Kidney capillary endothelial cell (primary cell): Measurements from ENCODE around the gene ALK.
"Not testable (repeated sequence)": the region's sequence is repeated elsewhere in the genome, so short reads cannot be mapped to it uniquely, and the experiment has no call there.

Experiments used
- DNase-seq: peaks from one replicate; pipeline ENCODE4 v3.0.0-alpha.2; 2018; ENCODE audit warnings: low spot score

ALK gene

GRCh38 chr2:29245035-29245741 lies 676.2 kb downstream of the ALK start:
- DNase-seq, result not testable (repeated sequence)

- no peak for DNase-seq
Measured at GRCh38 chr2:29242621-29243375, 678.6 kb downstream of the ALK start.

DNA sequence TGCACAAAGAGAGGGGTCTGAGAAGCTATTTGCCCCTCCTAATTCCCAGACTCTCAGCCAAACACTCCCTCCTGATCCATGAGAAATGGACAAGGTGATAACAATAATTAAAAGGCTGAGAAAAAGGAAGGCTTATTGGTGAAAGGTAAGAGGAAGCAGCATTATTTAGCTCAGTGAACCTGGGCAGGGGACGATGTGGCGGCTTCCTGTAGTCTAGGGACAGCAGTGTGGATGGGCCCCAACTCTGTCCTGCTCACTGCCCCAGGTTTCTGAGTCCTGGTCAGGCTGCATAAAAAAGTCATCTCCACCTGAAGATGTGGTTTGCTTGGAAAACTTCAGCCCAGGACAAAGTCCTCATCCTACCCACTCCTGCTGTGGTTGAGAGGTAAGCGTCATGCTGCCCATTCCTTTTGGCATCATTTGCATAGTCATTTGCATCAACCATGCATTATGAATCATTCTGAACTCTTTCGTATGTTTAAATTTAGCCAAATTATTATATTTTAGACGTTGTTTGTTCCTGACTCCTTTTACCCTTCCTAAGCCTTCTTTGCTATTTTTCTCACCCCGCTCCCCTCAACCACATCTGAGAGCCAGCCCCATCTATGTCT lies 679.3 kb downstream of the ALK start:
- DNase-seq, result no peak

DNA sequence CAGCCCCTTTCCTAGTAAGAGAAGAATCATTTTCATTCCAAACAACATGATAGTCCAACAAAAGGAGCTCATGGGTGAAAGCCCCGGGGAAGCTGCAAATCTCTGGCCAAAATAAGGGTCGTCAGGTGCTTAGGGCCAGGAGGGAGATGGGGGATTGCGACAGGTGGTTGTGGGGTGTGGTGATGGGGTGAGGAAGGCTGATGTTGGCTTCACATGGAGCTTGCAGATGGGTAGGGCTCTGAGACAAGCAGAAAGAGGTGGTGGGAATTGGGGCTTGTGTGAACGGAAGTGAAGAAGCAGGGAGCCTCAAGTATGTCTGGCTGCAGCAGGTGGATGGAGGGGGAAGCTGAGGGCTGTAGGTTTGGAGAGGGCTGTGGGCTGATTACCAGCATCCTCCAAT lies 680.0 kb downstream of the ALK start:
- no peak for DNase-seq

DNA sequence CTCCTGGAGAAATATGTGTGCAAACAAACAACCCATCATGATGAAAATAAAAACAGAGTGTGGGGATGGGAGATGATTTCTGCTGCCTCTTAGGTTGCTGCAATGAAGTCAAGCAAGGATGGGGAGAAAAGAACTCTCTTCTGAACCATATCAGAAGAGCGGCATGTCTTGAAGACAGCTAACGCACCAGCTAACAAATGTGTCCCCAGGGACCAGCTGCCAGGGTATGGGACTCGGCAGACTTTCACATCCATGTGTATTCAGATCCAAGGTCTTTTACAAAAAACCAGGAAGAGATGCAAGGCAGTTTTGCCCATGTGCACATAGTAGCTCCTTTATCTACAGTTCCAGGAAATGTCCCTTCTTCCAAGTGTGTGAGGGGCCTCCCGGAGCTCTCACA lies 680.8 kb downstream of the ALK start:
- no peak for DNase-seq

DNA sequence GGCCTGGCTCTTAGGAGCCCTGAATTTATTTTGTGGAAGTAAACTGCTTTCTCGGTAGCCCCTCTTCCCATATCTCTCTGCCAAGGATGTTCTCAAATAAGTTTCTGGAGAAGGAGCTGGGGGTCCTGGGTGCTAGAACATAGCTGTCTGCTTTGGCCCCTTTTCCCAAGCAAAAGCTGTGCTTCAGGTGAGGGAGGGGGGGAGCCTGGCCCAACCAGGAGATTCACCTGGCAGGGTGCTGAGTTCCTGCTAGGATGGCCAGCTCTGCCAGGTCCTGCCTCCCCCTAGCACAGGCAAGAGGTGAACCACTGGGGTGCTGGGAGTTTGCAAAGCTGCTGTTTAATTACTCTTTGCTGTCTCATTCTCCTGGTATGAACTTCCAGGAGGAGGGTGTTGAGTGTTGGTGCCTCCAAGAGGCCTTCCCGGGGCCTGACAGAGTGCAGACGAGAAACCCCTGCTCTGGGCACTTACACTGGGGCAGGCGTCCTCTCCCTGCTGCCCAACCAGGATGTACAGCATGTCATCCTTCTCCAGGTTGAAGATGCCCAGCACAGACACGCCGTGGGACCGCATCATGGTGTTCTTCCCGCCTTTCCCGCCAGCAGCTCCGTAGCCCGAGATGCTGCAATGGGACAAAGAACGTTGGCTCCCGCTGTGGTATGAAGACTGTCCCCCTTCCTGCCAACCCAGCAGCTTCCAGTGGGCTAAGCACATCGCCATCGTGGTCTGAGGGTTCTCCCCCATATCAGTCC lies 682.0 kb downstream of the ALK start:
- DNase-seq, result no peak

DNA sequence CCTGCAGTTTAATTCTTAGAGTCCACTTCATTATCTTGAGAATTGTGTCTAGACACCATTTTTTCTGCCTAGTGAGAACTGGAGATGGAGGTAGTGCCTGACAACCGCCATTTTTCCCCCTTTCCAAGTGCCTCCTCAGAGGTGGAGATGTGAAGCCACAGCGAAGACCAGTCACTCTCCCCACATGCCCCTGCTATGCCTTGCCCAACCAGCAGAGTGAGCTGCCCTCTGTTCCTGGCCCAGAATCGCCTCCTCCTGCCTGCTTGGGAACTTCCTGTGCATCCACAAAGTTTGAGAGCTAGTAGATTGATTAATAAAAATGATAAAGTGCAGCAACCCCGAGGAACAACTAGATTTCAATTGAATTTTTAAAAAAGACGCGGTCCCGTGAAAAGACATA lies 682.9 kb downstream of the ALK start:
- peak; percentile 22 for DNase-seq

- no peak for DNase-seq
Measured at GRCh38 chr2:29236074-29236473, 685.3 kb downstream of the ALK start.

- no peak for DNase-seq
Measured at GRCh38 chr2:29235411-29235810, 686.0 kb downstream of the ALK start.

DNA sequence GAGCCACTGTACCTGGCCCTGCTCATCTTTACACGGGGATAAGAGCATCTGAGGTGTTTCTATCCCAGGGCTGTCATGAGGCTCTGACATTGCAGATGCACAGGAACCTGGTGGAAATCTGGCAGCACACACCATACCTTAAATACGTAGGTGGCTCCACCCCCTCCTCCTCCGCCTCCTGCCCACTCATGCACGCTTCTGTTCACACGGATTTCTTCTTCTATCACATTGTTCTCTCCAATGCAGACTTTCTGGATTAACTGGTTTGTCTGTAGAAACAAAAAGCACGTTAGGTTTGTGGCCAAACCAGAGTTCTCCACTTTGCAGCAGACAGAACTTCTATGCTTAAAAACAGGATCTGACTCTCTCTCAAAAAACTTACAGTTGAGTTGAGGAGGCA lies 688.0 kb downstream of the ALK start:
- DNase-seq, result no peak

DNA sequence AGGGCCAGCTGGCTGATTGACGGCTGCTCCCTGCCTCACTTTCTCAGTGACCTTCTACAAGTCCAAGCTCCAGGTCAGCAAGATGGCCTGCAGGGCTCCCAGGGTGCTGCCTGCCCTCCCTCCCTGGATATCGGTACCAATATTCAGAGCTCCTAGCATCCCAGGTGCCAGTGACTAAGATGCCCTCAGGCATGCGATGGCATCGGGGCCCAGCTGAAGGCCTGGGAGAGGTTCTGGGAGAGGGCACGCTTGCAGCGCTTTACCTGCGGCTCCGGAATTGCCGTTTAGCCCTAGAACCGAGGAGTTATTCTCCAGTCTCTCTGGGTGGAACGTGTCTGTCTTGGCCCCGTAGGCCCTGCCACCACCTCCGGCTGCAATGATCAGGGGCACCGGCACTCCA lies 689.3 kb downstream of the ALK start:
- no peak for DNase-seq

GRCh38 chr2:29229640-29230039 lies 691.7 kb downstream of the ALK start:
- no peak for DNase-seq

DNA sequence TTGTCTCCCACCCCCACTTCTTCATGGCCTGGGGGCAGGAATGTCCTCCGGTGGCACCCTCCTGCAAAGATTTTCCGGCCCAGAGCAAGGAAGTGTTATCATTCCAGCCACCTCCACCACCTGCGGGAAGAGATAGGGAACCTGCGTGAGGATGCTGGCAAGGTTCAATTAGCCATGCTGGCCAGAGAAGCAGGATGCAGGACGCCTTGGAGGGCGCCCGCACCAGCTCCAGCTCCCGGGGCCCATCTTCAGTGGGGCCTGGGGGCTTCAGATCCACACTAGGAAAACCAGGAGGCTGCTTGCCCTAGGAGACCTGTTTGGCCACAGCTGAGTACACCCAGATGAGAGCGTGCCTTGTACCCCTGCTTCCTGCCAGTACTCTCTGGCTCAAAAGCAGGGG lies 692.4 kb downstream of the ALK start:
- no peak for DNase-seq

GRCh38 chr2:29227935-29228675 lies 693.3 kb downstream of the ALK start:
- no peak for DNase-seq

DNA sequence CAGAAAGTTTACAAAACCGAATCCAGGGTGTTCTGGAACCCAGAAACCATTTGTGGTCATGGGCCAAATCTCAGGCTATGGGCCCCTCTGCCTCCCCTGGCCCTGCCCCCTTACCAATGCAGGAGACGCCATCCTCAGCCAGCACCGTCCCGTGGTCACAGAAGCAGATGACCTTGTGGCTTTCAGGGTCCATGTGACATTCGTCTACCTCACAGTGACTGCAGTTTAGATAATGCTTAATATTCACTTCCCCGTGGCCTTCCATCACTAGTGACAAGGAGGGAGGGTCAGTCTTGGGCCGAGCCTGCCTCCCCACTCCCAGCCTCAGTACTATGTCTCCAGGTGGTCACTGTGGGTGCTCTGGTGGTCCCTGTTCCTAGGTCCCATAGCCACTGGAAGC lies 694.6 kb downstream of the ALK start:
- no peak for DNase-seq

DNA sequence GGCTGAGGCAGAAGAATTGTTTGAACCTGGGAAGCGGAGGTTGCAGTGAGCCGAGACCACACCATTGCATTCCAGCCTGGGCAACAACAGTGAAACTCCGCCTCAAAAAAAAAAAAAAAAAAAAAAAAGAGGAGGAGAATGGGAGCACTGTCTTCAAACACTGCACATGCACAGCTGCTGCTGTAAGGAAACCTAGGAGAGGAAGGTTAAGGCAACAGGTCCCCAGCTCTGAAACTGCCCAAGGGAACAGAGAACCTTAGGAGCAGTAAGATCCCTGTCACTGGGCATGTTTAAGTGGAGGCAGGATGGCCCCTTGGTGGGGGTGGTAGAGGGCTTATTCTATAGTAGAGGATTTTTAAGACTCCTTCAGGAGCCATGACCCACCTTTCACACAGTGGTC lies 695.0 kb downstream of the ALK start:
- no peak for DNase-seq

GRCh38 chr2:29225814-29226213 lies 695.6 kb downstream of the ALK start:
- DNase-seq, result no peak

DNA sequence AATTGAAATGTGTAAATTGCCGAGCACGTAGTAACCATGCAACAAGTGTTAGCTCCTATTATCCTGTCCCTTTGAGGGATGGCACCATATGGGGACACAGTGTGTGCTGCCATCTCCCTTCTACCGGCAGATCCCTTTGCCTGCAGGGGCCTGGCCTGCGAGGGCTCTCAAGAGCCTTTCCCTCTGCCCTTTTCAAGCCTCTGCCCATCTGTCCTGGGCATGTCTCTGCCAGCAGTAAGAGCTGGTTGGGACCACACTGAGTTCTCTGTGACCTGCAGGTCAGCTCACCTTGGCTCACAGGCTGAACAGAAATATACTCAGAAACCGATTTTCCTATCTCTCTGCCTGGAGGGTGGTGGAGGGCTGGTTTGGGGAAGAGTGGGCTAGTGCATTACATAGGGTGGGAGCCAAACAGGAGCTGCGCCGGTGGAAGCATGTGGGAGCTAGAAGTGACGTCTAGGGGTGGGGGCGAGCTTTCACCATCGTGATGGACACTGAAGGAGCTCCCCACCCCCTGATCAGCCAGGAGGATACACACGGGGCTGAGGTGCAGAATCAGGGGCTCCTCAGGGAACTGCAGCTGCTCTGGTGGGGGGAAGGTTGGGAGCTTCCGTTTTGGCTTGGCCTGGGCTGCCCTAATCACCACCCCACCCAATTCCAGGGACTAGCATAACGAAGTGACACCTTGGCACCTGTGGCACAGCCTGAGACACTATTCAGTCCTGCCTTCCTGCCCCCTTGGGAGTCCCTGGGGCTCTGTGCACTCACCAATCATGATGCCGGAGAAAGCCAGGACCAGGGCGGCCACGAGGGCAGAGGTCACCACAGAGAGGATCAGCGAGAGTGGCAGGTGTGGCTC lies 696.5 kb downstream of the ALK start:
- no peak for DNase-seq

DNA sequence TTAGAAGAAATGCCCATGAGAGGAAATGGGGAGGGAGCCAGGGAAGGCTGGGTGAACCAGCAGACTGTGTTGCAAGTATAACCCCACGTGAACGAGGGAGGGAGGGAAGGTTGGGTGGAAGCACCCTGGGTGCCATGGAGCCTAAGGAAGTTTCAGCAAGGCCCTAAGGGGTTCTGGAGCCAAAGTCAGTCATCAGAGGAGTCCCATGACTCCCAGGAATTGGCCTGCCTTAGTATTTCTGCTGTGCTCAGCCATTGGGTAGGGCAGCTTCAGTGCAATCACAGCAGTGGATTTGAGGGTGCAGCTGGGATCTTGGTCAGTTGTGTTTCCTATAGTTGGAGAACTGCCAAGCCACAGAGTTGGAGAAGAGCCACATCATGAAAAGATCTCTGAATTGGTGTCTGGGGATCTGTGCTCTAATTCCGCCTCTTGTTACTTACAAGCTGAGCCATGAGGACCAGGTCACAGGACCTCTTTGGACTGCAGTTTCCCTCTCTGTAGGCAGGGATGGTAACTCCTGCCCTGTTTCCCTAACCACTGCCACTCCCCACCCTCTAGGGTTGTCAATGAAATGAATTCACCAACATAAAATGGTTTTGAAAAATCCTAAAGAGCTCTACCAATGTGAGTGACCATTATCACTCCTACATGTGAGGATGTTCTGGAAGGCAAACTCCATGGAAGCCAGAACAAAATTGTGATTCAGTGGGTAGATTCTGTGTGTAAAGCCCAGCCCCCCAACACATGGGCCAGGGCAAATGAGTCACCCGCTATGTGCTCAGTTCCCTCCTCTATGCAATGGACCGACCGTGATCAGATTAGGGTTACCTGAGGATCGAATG lies 697.3 kb downstream of the ALK start:
- DNase-seq, result no peak

DNA sequence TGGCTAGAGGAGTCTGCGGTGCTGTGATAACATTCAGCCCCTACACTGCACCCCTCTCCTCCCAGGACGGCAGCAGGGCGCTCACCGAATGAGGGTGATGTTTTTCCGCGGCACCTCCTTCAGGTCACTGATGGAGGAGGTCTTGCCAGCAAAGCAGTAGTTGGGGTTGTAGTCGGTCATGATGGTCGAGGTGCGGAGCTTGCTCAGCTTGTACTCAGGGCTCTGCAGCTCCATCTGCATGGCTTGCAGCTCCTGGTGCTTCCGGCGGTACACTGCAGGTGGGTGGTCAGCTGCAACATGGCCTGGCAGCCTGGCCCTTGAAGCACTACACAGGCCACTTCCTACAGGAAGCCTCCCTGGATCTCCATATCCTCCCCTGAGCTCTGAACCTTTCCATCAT lies 698.1 kb downstream of the ALK start:
- DNase-seq, result no peak
